GM19467 (cell line): Measurements from ENCODE around the gene PIAS1.
"Not testable (repeated sequence)": the region's sequence is repeated elsewhere in the genome, so short reads cannot be mapped to it uniquely, and the experiment has no call there.

Experiments
- ATAC-seq: cut with Tn5 transposase; IDR thresholded peaks from one replicate; pipeline ENCODE4 v1.9.1; 2021; ENCODE audit warnings: mild to moderate bottlenecking, moderate library complexity; ENCODE audit not compliant: unreplicated experiment

The PIAS1 gene

DNA sequence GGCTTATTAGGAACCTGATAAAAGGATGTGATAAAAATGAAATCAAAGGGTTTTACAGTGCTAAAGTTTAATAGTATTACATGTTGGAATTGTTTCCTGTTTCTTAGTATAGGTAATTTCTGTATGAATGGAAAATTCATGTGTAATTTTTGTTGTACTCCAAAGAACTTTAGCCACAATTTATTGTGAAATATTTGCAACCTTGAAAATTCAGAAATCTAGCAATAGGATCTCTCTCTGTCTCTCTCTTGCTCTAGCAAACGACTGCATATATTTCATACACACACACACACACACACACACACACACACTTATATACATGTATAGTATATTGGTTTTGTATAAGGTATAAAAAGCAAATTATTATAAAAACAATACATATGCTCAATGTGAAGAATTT, 59.6 kb downstream of the PIAS1 start:
- no peak for ATAC-seq

- no peak for ATAC-seq
Observed at GRCh38 chr15:68114356-68114755, 60.2 kb downstream of the PIAS1 start.

- no peak for ATAC-seq
Observed at GRCh38 chr15:68114840-68115239, 60.7 kb downstream of the PIAS1 start.

DNA sequence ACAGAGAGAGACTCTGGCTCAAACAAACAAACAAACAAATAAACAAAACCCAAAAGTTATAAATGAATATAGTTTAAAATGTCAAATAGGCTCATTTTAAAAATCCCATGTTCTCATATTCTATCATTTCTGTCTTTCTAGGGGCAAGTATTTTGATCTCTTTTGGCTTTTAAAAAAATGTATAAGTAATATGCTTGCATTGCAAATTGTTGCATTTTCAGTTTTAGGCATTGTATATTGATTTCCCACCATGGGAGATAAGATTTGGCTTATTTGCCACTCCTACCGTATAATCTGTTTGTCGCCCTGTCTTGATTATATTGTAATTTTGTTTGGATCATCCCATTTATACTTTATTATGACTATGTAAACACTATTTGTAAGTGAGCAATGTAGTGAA, 70.6 kb downstream of the PIAS1 start:
- no peak for ATAC-seq

- no peak for ATAC-seq
Observed at GRCh38 chr15:68126396-68126795, 72.3 kb downstream of the PIAS1 start.

DNA sequence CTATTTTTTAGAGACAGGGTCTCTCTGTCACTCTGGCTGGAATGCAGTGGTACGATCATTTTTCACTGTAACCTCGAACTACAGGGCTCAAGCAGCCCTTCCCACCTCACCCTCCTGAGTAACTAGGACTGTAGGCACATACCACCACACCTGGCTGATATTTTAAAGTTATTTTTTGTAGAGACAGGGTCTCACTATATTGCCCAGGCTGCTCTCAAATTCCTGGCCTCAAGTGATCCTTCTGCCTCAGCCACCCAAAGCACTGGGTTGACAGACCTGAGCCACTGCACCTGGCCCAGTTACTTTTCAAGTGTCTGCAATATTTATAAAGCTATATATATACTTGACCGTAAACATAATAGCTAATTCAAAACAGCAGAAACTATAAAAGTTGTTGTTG, 75.0 kb downstream of the PIAS1 start:
- ATAC-seq: no peak

- ATAC-seq: no peak
Observed at GRCh38 chr15:68130851-68131250, 76.7 kb downstream of the PIAS1 start.

GRCh38 chr15:68137096-68137495, 83.0 kb downstream of the PIAS1 start:
- no peak for ATAC-seq

DNA sequence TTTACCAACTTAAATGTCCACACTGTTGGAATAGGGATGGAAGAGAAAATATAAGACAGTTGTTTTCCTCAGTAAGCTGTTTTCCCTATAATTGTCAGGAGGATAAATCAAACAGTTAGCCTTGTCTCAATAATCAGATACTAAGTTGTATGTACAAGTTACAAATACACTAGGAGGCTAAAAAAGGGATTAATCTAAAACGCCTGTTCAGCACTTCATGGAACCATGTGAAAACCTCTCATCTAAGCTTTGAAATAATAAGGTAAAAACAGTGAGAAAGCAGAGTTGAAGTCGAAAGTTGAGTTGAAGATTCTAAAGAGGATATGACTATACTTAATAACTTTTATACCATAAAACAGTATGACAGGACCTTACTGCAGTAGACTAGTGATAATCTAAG, 89.0 kb downstream of the PIAS1 start:
- no peak for ATAC-seq

- no peak for ATAC-seq
Observed at GRCh38 chr15:68143785-68144184, 89.7 kb downstream of the PIAS1 start.

DNA sequence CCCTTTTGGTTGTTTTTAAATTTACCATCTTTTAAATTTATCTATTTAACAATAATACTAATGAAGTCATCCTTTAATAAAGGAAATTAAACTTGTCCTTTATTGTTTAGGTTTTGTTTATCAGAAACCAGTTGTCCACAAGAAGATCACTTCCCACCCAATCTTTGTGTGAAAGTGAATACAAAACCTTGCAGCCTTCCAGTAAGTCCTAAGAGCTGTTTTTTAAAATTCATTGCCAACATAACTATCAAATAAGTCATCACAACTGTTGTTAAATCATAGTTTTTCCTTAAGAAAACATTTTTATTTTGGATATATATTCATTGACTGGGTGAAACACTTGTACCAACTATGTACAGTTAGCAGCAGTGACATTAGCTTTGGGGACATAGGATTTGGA, 91.6 kb downstream of the PIAS1 start:
- ATAC-seq: no peak

DNA sequence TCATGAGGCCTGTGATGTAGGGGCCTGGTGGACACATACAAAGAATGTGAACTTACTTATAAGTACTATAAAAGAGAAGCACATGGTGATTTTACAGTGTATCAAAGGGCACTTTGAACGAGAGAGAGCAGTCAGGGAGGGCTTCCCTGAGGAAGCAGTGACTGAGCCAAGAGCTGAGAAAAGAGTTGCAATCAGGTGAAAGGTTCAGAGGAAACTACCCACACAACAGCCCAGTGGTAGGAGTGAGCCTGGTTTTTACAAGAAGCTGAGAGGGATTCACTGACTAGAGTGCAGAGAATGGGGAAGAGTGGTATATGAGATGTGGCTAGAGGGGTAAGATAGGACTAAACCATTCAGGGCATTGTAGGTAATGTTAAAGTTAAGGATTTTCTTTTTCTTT, 93.9 kb downstream of the PIAS1 start:
- ATAC-seq: no peak

DNA sequence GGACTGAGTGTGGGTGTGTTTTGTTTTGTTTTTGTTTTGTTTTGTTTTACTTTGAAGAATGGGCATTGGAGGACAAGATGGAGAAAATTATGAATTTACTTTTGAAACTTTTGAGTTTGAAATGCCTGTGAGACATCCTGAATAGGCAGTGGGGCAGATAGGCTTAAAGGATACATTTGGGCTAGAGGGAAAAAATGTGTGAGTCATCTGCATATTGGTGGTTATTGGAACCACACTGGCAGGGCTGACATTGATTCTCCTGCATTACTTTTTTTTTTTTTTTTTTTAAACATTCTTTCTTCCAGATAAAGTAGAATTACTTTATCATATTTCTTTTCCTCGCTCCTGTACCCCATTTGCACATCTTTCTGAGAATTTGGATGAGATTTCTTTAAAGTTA, 94.9 kb downstream of the PIAS1 start:
- ATAC-seq: no peak

DNA sequence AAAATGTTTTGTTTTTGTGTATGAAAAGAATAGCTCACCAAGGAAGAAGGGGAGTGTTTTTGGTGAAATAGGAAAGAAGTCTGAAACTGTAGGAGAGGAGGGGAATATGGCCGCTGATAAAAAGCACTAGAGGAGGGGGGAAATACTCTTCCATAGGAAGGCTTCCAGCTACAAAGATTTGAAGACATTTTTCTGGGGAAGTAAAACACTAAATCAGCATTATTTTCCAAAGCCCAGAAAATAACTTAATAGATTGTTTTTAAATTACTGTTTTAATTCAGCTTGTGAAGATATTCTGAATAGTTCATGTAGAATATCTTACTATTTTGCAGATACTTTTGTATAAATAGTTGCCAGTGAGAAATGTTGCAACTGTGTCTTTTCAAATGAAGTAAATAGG, 96.1 kb downstream of the PIAS1 start:
- no peak for ATAC-seq

- no peak for ATAC-seq
Observed at GRCh38 chr15:68151277-68151676, 97.2 kb downstream of the PIAS1 start.

DNA sequence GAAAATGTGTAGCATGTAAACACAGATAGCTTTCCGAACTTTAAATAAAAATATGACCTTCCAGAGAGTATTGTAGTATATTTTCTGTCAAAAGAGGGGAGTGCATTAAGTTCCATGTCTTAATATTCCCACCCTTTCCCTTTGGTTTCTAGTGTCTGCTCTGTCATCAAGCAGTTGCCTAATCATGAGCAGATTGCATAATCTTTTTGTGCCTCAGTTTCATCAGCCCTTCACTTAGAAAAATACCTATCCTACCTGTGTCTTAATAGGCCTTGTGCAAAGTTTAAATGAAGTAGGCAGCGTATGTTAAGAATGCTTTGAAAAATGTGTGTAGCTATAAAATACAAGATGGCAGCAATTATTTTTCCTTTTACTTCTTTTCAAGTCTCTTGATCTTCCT, 98.2 kb downstream of the PIAS1 start:
- ATAC-seq: no peak

DNA sequence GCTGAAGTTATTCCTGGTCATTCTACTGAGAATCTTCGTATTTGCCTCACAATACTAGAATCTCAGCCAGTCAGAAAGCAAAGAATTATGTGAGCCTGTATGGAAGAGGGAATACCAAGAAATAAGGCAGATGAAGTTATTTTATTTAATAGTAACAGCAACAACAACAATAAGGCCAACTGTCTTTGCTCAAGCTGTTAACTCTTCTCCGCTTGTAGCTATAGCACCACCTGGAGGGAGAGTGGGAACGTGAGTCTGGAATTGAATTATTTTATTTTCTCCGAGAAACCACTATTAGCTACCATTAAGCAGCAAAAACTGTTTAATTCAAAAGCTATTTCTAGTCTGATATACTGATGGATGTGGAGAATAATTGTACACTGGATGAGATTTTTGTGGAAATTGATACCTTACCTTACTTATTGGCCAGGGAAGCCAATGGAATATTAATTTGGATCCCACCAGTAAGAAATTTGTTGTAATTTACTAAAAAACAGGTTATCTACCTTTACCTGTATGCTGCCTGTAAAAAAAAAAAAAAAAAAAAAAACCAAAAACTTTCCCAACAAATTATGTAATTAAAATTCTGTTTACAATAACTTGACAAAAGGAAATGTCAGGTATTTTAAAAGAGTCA, 100.9 kb downstream of the PIAS1 start:
- ATAC-seq: no peak

DNA sequence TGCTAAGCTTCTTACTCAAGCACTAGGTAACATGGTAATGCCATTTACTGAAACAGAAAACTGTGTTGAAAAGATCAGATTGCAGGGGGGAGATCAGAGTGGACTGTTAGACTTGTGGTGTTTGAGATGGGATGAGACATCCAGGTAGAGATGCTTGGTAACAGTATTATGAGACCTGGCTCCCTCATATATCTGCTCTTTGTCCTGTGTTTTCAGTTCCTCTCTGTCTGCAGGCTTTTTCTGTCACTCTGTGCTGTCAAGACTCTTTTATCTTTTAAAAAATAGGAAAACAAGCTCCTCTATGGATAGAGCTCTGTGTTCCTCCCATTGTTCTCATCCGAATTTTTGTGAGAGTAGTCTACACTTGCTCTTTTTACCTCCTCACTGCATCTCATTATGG, 103.0 kb downstream of the PIAS1 start:
- ATAC-seq: no peak

- no peak for ATAC-seq
Observed at GRCh38 chr15:68158046-68158628, 104.0 kb downstream of the PIAS1 start.

DNA sequence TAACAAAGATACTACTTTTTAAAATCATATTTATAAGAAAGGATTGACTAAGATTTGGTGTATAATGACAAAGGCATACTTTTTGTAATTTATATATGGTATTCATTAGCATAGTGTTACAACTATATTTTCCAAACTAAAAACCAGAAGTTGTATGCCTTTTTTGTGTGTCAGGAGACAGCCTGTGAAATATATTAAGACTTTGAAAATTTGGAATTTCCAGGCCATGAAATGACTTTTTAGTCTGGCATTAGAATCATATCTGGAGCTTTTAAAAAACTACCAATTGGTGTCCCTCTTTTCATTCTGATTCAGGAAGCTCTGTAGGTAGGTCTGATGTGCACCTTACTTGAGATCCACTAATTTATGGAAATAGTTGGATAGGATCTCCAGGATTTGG, 109.1 kb downstream of the PIAS1 start:
- ATAC-seq: no peak

DNA sequence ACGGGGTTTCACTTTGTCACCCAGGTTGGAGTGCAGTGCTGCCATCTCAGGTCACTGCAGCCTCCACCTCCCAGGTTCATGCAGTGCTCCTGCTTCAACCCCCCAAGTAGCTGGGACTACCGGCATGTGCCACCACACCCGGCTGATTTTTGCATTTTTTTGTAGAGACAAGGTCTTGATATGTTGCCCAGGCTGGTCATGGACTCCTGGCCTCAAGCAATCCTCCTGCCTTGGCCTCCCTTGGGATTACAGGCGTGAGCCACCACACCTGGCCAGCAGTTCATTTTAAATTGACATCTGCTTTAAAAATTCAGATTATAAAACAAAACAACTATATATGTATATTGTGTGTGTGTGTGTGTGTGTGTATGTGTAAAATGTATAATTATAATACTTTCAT, 112.7 kb downstream of the PIAS1 start:
- ATAC-seq: no peak

- not testable (repeated sequence) for ATAC-seq
Observed at GRCh38 chr15:68172037-68172436, 117.9 kb downstream of the PIAS1 start.

DNA sequence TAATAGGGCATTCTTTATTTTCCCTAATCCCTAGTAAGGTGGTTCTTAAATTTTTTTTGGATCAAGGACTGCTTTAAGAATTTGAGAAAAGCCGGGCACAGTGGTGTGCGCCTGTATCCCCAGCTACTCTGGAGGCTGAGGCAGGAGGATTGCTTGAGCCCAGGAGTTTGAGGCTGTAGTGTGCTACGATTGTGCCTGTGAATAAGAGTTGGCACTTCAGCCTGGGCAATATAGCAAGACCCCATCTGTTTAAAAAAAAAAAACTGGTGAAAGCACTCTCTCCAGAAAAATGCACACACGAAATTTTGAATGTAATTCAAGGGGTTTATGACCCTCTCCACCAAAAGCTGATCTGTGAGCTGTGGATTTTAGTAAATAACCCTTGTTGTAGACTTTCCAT, 119.0 kb downstream of the PIAS1 start:
- ATAC-seq: no peak
